Effector CD4-positive, alpha-beta T cell (primary cell): ENCODE measurements around the gene LRRC14B.
"Not testable (repeated sequence)": the region's sequence is repeated elsewhere in the genome, so short reads cannot be mapped to it uniquely, and the experiment has no call there.

ENCODE experiments used
- DNase-seq: peaks from one replicate; pipeline ENCODE4 v3.0.0-alpha.2; 2020

Gene LRRC14B

GRCh38 chr5:215256-215655 lies 24.0 kb downstream of the LRRC14B start:
- not testable (repeated sequence) for DNase-seq

GRCh38 chr5:216076-216475 lies 24.8 kb downstream of the LRRC14B start:
- DNase-seq: not testable (repeated sequence)

GRCh38 chr5:217494-218456 lies 26.5 kb downstream of the LRRC14B start, which contains the start of the genes CCDC127 and SDHA:
TSS of gene CCDC127 (minus strand) at chr5:218153. CDS start at chr5:216849, 1,304 bp downstream.
TSS of gene SDHA (plus strand) at chr5:218320. CDS start at chr5:218356, 36 bp downstream.
- peak; percentile 97 for DNase-seq

- DNase-seq: no peak
Measured at GRCh38 chr5:218457-219291, 27.4 kb downstream of the LRRC14B start.

GRCh38 chr5:219460-219863 lies 28.2 kb downstream of the LRRC14B start:
- DNase-seq: peak; percentile 11

- DNase-seq: no peak
Measured at GRCh38 chr5:219991-220390, 28.7 kb downstream of the LRRC14B start.

GRCh38 chr5:222951-223715 lies 31.8 kb downstream of the LRRC14B start:
- not testable (repeated sequence) for DNase-seq

- DNase-seq: no peak
Measured at GRCh38 chr5:223791-224190, 32.5 kb downstream of the LRRC14B start.

GRCh38 chr5:225334-225733 lies 34.0 kb downstream of the LRRC14B start:
- DNase-seq: no peak

GRCh38 chr5:227375-227774 lies 36.1 kb downstream of the LRRC14B start:
- DNase-seq: not testable (repeated sequence)

- DNase-seq: no peak
Measured at GRCh38 chr5:228886-229285, 37.6 kb downstream of the LRRC14B start.

- DNase-seq: no peak
Measured at GRCh38 chr5:230711-231110, 39.4 kb downstream of the LRRC14B start.

- no peak for DNase-seq
Measured at GRCh38 chr5:231661-232060, 40.4 kb downstream of the LRRC14B start.

GRCh38 chr5:233426-233825 lies 42.1 kb downstream of the LRRC14B start:
- DNase-seq: not testable (repeated sequence)

- DNase-seq: no peak
Measured at GRCh38 chr5:234450-234849, 43.2 kb downstream of the LRRC14B start.

- DNase-seq: not testable (repeated sequence)
Measured at GRCh38 chr5:235527-235926, 44.2 kb downstream of the LRRC14B start.

- not testable (repeated sequence) for DNase-seq
Measured at GRCh38 chr5:237931-238330, 46.6 kb downstream of the LRRC14B start.

GRCh38 chr5:240550-240949 lies 49.3 kb downstream of the LRRC14B start:
- DNase-seq: not testable (repeated sequence)

GRCh38 chr5:241045-241669 lies 49.9 kb downstream of the LRRC14B start:
- not testable (repeated sequence) for DNase-seq

- DNase-seq: not testable (repeated sequence)
Measured at GRCh38 chr5:243683-244367, 52.5 kb downstream of the LRRC14B start.

- not testable (repeated sequence) for DNase-seq
Measured at GRCh38 chr5:245717-246116, 54.4 kb downstream of the LRRC14B start.
